ENCODE results near the gene HMGB3. TPM values are rescaled to one million over a fixed set of nuclear protein-coding genes. Genes with fewer than 3 reads are reported as not detected.

The HMGB3 gene
- total and polyA plus RNA-seq, 2 experiments from 2014 or later = 140 to 633 TPM

- Mint-ChIP-seq H3K4me3 (no peak overlapping the region), H3K4me1 (no peaks in the 10 kb centered on the region), H3K9me3 (peaks cover 5% of the 10 kb centered on the region; the same call in 2 of the 3 replicates), H3K27ac (no peak overlapping the region), H3K27me3 (ENCODE audit: insufficient read depth, low read depth, poor library complexity) (no peaks in the 10 kb centered on the region), H3K36me3 (ENCODE audit: low read depth) (no peaks in the 10 kb centered on the region; the same call in 2 of the 3 replicates)
- Histone ChIP-seq H3K4me2 (no peak overlapping the region), H2AFZ (no peak overlapping the region), H3K36me3 (ENCODE audit: insufficient read depth) (no peaks in the 10 kb centered on the region), H3K4me3 (no peak overlapping the region), H3K27me3 (ENCODE audit: insufficient read depth) (no peaks in the 10 kb centered on the region), H3K27ac (ENCODE audit: low read depth) (no peak overlapping the region), H4K20me1 (replicated peaks; ENCODE audit: insufficient read depth) (no peaks in the 10 kb centered on the region), H3K4me1 (ENCODE audit: insufficient read depth) (no peaks in the 10 kb centered on the region), H3F3A (replicated peaks; ENCODE audit: low read depth) (no peaks in the 10 kb centered on the region), H3K79me2 (replicated peaks; ENCODE audit: insufficient read depth) (no peaks in the 10 kb centered on the region), H3K9me2 (ENCODE audit: insufficient read depth) (no peaks in the 10 kb centered on the region)
- TF ChIP-seq NANOG (IDR thresholded peaks at IDR 0.05; ENCODE audit: borderline replicate concordance) = no peak
- no peak for TF ChIP-seq CTCF (conservative IDR thresholded peaks at IDR 0.05; ENCODE audit: low read depth in 2 of 2)
- TF ChIP-seq, protein P1, sequence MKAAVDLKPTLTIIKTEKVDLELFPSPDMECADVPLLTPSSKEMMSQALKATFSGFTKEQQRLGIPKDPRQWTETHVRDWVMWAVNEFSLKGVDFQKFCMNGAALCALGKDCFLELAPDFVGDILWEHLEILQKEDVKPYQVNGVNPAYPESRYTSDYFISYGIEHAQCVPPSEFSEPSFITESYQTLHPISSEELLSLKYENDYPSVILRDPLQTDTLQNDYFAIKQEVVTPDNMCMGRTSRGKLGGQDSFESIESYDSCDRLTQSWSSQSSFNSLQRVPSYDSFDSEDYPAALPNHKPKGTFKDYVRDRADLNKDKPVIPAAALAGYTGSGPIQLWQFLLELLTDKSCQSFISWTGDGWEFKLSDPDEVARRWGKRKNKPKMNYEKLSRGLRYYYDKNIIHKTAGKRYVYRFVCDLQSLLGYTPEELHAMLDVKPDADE (IDR thresholded peaks at IDR 0.05) = no peak
- no peak for TF ChIP-seq ZNF114 (CRISPR knock-in tag; IDR thresholded peaks at IDR 0.05)
- TF ChIP-seq JUNB (IDR thresholded peaks at IDR 0.05; ENCODE audit: unreplicated experiment) = no peak
- no peak for TF ChIP-seq CREB1 (CRISPR knock-in tag; IDR thresholded peaks at IDR 0.05; ENCODE audit: low read depth)
- TF ChIP-seq ZNF331 (CRISPR knock-in tag; IDR thresholded peaks at IDR 0.05; ENCODE audit: low read depth) = no peak
- TF ChIP-seq POLR2AphosphoS5 (IDR thresholded peaks at IDR 0.05; ENCODE audit: low read depth) = no peak
- TF ChIP-seq, protein P2, sequence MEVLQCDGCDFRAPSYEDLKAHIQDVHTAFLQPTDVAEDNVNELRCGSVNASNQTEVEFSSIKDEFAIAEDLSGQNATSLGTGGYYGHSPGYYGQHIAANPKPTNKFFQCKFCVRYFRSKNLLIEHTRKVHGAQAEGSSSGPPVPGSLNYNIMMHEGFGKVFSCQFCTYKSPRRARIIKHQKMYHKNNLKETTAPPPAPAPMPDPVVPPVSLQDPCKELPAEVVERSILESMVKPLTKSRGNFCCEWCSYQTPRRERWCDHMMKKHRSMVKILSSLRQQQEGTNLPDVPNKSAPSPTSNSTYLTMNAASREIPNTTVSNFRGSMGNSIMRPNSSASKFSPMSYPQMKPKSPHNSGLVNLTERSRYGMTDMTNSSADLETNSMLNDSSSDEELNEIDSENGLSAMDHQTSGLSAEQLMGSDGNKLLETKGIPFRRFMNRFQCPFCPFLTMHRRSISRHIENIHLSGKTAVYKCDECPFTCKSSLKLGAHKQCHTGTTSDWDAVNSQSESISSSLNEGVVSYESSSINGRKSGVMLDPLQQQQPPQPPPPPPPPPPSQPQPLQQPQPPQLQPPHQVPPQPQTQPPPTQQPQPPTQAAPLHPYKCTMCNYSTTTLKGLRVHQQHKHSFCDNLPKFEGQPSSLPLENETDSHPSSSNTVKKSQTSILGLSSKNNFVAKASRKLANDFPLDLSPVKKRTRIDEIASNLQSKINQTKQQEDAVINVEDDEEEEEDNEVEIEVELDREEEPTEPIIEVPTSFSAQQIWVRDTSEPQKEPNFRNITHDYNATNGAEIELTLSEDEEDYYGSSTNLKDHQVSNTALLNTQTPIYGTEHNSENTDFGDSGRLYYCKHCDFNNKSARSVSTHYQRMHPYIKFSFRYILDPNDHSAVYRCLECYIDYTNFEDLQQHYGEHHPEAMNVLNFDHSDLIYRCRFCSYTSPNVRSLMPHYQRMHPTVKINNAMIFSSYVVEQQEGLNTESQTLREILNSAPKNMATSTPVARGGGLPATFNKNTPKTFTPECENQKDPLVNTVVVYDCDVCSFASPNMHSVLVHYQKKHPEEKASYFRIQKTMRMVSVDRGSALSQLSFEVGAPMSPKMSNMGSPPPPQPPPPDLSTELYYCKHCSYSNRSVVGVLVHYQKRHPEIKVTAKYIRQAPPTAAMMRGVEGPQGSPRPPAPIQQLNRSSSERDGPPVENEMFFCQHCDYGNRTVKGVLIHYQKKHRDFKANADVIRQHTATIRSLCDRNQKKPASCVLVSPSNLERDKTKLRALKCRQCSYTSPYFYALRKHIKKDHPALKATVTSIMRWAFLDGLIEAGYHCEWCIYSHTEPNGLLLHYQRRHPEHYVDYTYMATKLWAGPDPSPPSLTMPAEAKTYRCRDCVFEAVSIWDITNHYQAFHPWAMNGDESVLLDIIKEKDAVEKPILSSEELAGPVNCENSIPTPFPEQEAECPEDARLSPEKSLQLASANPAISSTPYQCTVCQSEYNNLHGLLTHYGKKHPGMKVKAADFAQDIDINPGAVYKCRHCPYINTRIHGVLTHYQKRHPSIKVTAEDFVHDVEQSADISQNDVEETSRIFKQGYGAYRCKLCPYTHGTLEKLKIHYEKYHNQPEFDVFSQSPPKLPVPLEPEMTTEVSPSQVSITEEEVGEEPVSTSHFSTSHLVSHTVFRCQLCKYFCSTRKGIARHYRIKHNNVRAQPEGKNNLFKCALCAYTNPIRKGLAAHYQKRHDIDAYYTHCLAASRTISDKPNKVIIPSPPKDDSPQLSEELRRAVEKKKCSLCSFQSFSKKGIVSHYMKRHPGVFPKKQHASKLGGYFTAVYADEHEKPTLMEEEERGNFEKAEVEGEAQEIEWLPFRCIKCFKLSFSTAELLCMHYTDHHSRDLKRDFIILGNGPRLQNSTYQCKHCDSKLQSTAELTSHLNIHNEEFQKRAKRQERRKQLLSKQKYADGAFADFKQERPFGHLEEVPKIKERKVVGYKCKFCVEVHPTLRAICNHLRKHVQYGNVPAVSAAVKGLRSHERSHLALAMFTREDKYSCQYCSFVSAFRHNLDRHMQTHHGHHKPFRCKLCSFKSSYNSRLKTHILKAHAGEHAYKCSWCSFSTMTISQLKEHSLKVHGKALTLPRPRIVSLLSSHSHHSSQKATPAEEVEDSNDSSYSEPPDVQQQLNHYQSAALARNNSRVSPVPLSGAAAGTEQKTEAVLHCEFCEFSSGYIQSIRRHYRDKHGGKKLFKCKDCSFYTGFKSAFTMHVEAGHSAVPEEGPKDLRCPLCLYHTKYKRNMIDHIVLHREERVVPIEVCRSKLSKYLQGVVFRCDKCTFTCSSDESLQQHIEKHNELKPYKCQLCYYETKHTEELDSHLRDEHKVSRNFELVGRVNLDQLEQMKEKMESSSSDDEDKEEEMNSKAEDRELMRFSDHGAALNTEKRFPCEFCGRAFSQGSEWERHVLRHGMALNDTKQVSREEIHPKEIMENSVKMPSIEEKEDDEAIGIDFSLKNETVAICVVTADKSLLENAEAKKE (CRISPR knock-in tag; IDR thresholded peaks at IDR 0.05) = no peak
- TF ChIP-seq STAT1 (IDR thresholded peaks at IDR 0.05; ENCODE audit: unreplicated experiment) = no peak
- TF ChIP-seq EZH2phosphoT487 (IDR thresholded peaks at IDR 0.05; ENCODE audit: unreplicated experiment) = no peak
- no peak for TF ChIP-seq EZH2 (IDR thresholded peaks at IDR 0.05; ENCODE audit: low read depth, unreplicated experiment)
- DNase-seq (ENCODE audit: low spot score) (no peak), ATAC-seq (no peak)
These were observed 56.2 kb downstream of the HMGB3 start for GRCh38 chrX:151039351-151039750.

Data from GM23338 (cell line).